Stomach (tissue), 9 donors: ENCODE data around the gene PPP1R3D. TPM values are rescaled to one million over a fixed set of nuclear protein-coding genes. Genes with fewer than 3 reads are reported as not detected.

Source experiments
- DNase-seq, 2 donors: peaks; one replicate each; pipeline versions ENCODE4 v3.0.0 to v3.0.0-alpha.2; 2013 to 2019
- H3K27ac ChIP-seq, 5 donors: fragments of 200-600 bp in 4 of 5; sonication (generic) in 4 of 5; one replicate each; pipeline ENCODE4 v1.5.1; 2013 to 2019; ENCODE audit warnings: mild to moderate bottlenecking in 1 of 5, moderate library complexity in 1 of 5
- H3K27me3 ChIP-seq, 3 donors: fragments of 200-600 bp; sonication (generic); one replicate each; pipeline ENCODE4 v1.5.1; 2017 to 2019; ENCODE audit warnings: mixed run types in 1 of 3
- H3K36me3 ChIP-seq, 4 donors: fragments of 200-600 bp; sonication (generic); 1 replicate in 3 of 4; 2 replicates in 1 of 4; pipeline ENCODE4 v1.5.1; 2016 to 2019
- H3K4me1 ChIP-seq, 4 donors: fragments of 200-600 bp; sonication (generic); one replicate each; pipeline ENCODE4 v1.5.1; 2016 to 2019
- H3K4me3 ChIP-seq, 4 donors: fragments of 200-600 bp; sonication (generic) in 3 of 4; one replicate each; pipeline ENCODE4 v1.5.1; 2016 to 2019; ENCODE audit warnings: mild to moderate bottlenecking in 1 of 4
- H3K9me3 ChIP-seq, 4 donors: fragments of 200-600 bp; sonication (generic); one replicate each; pipeline ENCODE4 v1.5.1; 2016 to 2019
- CTCF ChIP-seq, 7 experiments: fragments of 450-650 bp in 4 of 7; fragments of 200-600 bp in 3 of 7; sonication (generic) in 3 of 7; IDR thresholded peaks; one replicate each; pipeline ENCODE4 v1.5.1; 2016 to 2019; ENCODE audit warnings: antibody characterized with exemption in 7 of 7, control low read depth in 2 of 7, mild to moderate bottlenecking in 1 of 7
- EP300 ChIP-seq: sonication (generic); formaldehyde crosslinking; IDR thresholded peaks from one replicate; pipeline ENCODE4 v1.6.1; 2017; ENCODE audit warnings: antibody characterized with exemption
- POLR2A ChIP-seq, 4 donors: fragments of 450-650 bp; IDR thresholded peaks; one replicate each; pipeline ENCODE4 v1.6.1; 2016; ENCODE audit warnings: antibody characterized with exemption in 4 of 4, control low read depth in 2 of 4, mild to moderate bottlenecking in 1 of 4, moderate library complexity in 1 of 4
- POLR2AphosphoS5 ChIP-seq, 3 donors: sonication (generic); formaldehyde crosslinking; IDR thresholded peaks; one replicate each; pipeline ENCODE4 v1.6.1; 2016; ENCODE audit warnings: antibody characterized with exemption in 3 of 3
- WGBS, 5 donors: extraction: QIAGEN DNeasy Blood & Tissue Kit in 3 of 5; methylation state at CpG; one replicate each; pipeline versions ENCODE4 v1.1.5 to v1.1.7; 2013 to 2018; 5-methylcytosine and 5-hydroxymethylcytosine counted together
- intact Hi-C: fragments of 100-400 bp; cut with DNase I; formaldehyde crosslinking; loops from one replicate; pipeline ENCODE4 v1.15.1; 2023; ENCODE audit warnings: low total_unique reads
- polyA plus RNA-seq, 3 donors: library from polyadenylated mRNA; stranded (reverse); fragments of 200-250 nt; gene quantifications; one replicate each; pipeline ENCODE4 v1.2.3, GENCODE V29; 2013
- total RNA-seq, 5 donors: library from RNA; depleted of rRNA; stranded (reverse); fragments of >200 nt; gene quantifications; one replicate each; pipeline versions ENCODE4 v1.1.0 to v1.2.3, GENCODE V29; 2014 to 2016
- donor health status: healthy with polysubstance abuse.
- donor health status: Bipolar disorder and iron deficiency.
- donor health status: healthy.

The PPP1R3D gene
- total and polyA plus RNA-seq, 8 donors, result 0.58 to 7.1 (median 3.8) TPM

GRCh38 chr20:59912609-59913008 is 27.5 kb downstream of the PPP1R3D start:
- intact Hi-C loops, result no loop called here
- no peak for DNase-seq
- WGBS, 5 donors, result 67 to 89% (median 84%) methylated on average over 4 of the region's 4 CpGs
- H3K36me3 ChIP-seq, result no peaks in the 10 kb centered on the region
- H3K9me3 ChIP-seq, result no peaks in the 10 kb centered on the region
- TF ChIP-seq EP300, result no peak
- no peak for TF ChIP-seq CTCF (IDR thresholded peaks at IDR 0.05)
- TF ChIP-seq POLR2A (IDR thresholded peaks at IDR 0.05), result no peak
- no peak for TF ChIP-seq POLR2AphosphoS5 (IDR thresholded peaks at IDR 0.05)
- H3K4me1 ChIP-seq, result no peaks in the 10 kb centered on the region
- no peak overlapping the region for H3K27ac ChIP-seq
- H3K4me3 ChIP-seq, result no peak overlapping the region
- no peaks in the 10 kb centered on the region for H3K27me3 ChIP-seq

GRCh38 chr20:59911041-59911440 is 29.1 kb downstream of the PPP1R3D start:
- Histone ChIP-seq H3K9me3 (no peaks in the 10 kb centered on the region), H3K36me3 (no peaks in the 10 kb centered on the region), H3K27me3 (no peaks in the 10 kb centered on the region), H3K27ac (no peak overlapping the region), H3K4me1 (no peaks in the 10 kb centered on the region), H3K4me3 (no peak overlapping the region)
- 86 to 96% (median 88%) methylated on average over 2 of the region's 2 CpGs for WGBS, 5 donors
- intact Hi-C loops, result no loop called here
- no peak for DNase-seq
- TF ChIP-seq CTCF (IDR thresholded peaks at IDR 0.05) (no peak), POLR2A (IDR thresholded peaks at IDR 0.05) (no peak), EP300 (no peak), POLR2AphosphoS5 (IDR thresholded peaks at IDR 0.05) (no peak)

GRCh38 chr20:59908855-59909254 is 31.2 kb downstream of the PPP1R3D start:
- DNase-seq, result no peak
- TF ChIP-seq EP300 (no peak), POLR2A (IDR thresholded peaks at IDR 0.05) (no peak), POLR2AphosphoS5 (IDR thresholded peaks at IDR 0.05) (no peak), CTCF (IDR thresholded peaks at IDR 0.05) (no peak)
- Histone ChIP-seq H3K9me3 (no peaks in the 10 kb centered on the region), H3K4me3 (no peak overlapping the region), H3K27me3 (no peaks in the 10 kb centered on the region), H3K36me3 (no peaks in the 10 kb centered on the region), H3K27ac (no peak overlapping the region), H3K4me1 (no peaks in the 10 kb centered on the region)
- intact Hi-C loops, result no loop called here
- 91 to 96% (median 93%) methylated on average over 5 of the region's 5 CpGs for WGBS, 5 donors

- Histone ChIP-seq H3K36me3 (no peaks in the 10 kb centered on the region), H3K27ac (no peak overlapping the region), H3K4me1 (no peaks in the 10 kb centered on the region), H3K9me3 (no peaks in the 10 kb centered on the region), H3K4me3 (no peak overlapping the region), H3K27me3 (no peaks in the 10 kb centered on the region)
- 90 to 100% (median 95%) methylated on average over 1 of the region's 1 CpG for WGBS, 5 donors
- TF ChIP-seq POLR2A (IDR thresholded peaks at IDR 0.05) (no peak), CTCF (IDR thresholded peaks at IDR 0.05) (no peak), EP300 (no peak), POLR2AphosphoS5 (IDR thresholded peaks at IDR 0.05) (no peak)
- intact Hi-C loops, result no loop called here
- DNase-seq, result no peak
Measured at GRCh38 chr20:59903621-59904020, 36.5 kb downstream of the PPP1R3D start.
